Measurements from ENCODE around the gene CPLX4.

DNA sequence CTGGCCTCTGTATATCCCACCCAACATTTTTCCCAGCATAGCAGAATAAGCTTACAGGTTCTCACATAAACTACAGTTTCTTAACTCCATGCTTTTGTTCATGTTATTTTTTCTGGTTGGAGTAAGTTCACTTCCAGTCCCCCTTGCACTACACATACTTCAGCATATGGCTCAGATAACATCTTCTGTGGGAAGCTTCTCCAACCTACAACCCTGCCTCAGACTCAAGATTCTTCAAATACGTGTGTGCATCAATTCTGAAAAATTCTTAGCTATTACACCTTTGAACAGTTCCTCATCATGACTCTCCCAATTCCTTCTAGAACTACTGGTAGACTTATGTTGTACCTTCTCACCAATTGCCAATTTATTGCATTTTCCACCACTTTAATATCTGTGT, 7.5 kb upstream of the CPLX4 start:
- TF ChIP-seq, protein P1, sequence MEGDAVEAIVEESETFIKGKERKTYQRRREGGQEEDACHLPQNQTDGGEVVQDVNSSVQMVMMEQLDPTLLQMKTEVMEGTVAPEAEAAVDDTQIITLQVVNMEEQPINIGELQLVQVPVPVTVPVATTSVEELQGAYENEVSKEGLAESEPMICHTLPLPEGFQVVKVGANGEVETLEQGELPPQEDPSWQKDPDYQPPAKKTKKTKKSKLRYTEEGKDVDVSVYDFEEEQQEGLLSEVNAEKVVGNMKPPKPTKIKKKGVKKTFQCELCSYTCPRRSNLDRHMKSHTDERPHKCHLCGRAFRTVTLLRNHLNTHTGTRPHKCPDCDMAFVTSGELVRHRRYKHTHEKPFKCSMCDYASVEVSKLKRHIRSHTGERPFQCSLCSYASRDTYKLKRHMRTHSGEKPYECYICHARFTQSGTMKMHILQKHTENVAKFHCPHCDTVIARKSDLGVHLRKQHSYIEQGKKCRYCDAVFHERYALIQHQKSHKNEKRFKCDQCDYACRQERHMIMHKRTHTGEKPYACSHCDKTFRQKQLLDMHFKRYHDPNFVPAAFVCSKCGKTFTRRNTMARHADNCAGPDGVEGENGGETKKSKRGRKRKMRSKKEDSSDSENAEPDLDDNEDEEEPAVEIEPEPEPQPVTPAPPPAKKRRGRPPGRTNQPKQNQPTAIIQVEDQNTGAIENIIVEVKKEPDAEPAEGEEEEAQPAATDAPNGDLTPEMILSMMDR (IDR thresholded peaks at IDR 0.05; ENCODE audit: low read depth, low read length) = no peak
- TF ChIP-seq POLR2A (IDR thresholded peaks at IDR 0.05; ENCODE audit: extremely low read depth, insufficient read length) = no peak

Measured in NB4 (cell line).